ENCODE measurements around the gene CNOT4. TPM values are rescaled to one million over a fixed set of nuclear protein-coding genes. Genes with fewer than 3 reads are reported as not detected.

CNOT4 gene
- total and polyA plus RNA-seq, 2 of the 4 experiments (the other 2 are of a cell fraction) = 7.0 to 8.1 TPM

- intact Hi-C loops (cut with micrococcal nuclease) = no loop called here
- H3K9me3 ChIP-seq (ENCODE audit: control insufficient read depth, insufficient read depth, low read length) = no peaks in the 10 kb centered on the region
Observed at GRCh38 chr7:135459076-135459475, 50.8 kb downstream of the CNOT4 start.

More at GRCh38 chr7:135459076-135459475, 50.8 kb downstream of the CNOT4 start:
- Histone ChIP-seq H3K36me3 (ENCODE audit: control insufficient read depth, insufficient read depth, low read length) (no peaks in the 10 kb centered on the region), H2BK5ac (ENCODE audit: low read depth, low read length, poor library complexity, severe bottlenecking) (no peak overlapping the region), H3K27me3 (ENCODE audit: control insufficient read depth, insufficient read depth, low read length) (no peaks in the 10 kb centered on the region), H2AK5ac (ENCODE audit: low read depth, low read length) (no peak overlapping the region), H3K4ac (ENCODE audit: low read depth, low read length) (no peak overlapping the region), H3K23ac (ENCODE audit: low read depth, low read length) (no peak overlapping the region), H3K4me1 (ENCODE audit: control insufficient read depth, insufficient read depth, low read length) (no peaks in the 10 kb centered on the region), H2BK120ac (ENCODE audit: low read depth, low read length) (no peak overlapping the region), H3K18ac (ENCODE audit: low read depth, low read length) (no peak overlapping the region), H4K8ac (ENCODE audit: low read depth in 2 of 2, low read length in 2 of 2) (no peak overlapping the region), H2BK20ac (ENCODE audit: low read depth, low read length) (no peak overlapping the region), H3K9ac (ENCODE audit: low read depth, low read length) (no peak overlapping the region), H4K91ac (ENCODE audit: insufficient read depth, low read depth, low read length) (no peak overlapping the region), H3K14ac (replicated peaks; ENCODE audit: low read depth, low read length) (no peak overlapping the region), H2AK9ac (replicated peaks; ENCODE audit: low read depth, low read length, poor library complexity) (no peak overlapping the region), H3K4me2 (ENCODE audit: low read depth, low read length) (no peak overlapping the region), H3K79me1 (ENCODE audit: low read depth in 1 of 2, low read length in 2 of 2) (peaks cover 23 to 56% of the 10 kb centered on the region in 2 experiments), H4K20me1 (ENCODE audit: insufficient read depth, low read length) (peaks cover 46% of the 10 kb centered on the region), H2BK15ac (ENCODE audit: low read depth, low read length) (no peak overlapping the region), H2AFZ (replicated peaks; ENCODE audit: low read length, poor library complexity) (no peak overlapping the region), H3K56ac (ENCODE audit: extremely low read depth, insufficient read depth, low read length) (no peak overlapping the region), H3K4me3 (ENCODE audit: insufficient read depth, low read depth, low read length) (no peak overlapping the region), H3K9me1 (ENCODE audit: insufficient read depth, low read length) (peaks cover 6% of the 10 kb centered on the region; the same call in 1 of the 2 replicates), H3K27ac (ENCODE audit: insufficient read depth, low read length) (no peak overlapping the region), H4K5ac (ENCODE audit: low read depth, low read length) (no peak overlapping the region)
- TF ChIP-seq NFE2L2 (IDR thresholded peaks at IDR 0.05; ENCODE audit: low read depth, low read length) (no peak), MAFK (IDR thresholded peaks at IDR 0.05; ENCODE audit: low read depth, low read length) (no peak), BHLHE40 (IDR thresholded peaks at IDR 0.05; ENCODE audit: low read depth, low read length) (no peak), RCOR1 (IDR thresholded peaks at IDR 0.05; ENCODE audit: insufficient replicate concordance, low read length) (no peak), CEBPB (IDR thresholded peaks at IDR 0.05; ENCODE audit: low read depth, low read length) (no peak), FOS (IDR thresholded peaks at IDR 0.05; ENCODE audit: low read depth, low read length) (no peak), MAZ (IDR thresholded peaks at IDR 0.05; ENCODE audit: borderline replicate concordance, low read depth, low read length) (no peak), POLR2A (IDR thresholded peaks at IDR 0.05; ENCODE audit: low read depth, low read length) (no peak), ELK1 (IDR thresholded peaks at IDR 0.05; ENCODE audit: borderline replicate concordance, low read depth, low read length) (no peak), SMC3 (IDR thresholded peaks at IDR 0.05; ENCODE audit: low read depth, low read length) (no peak), RFX5 (IDR thresholded peaks at IDR 0.05; ENCODE audit: low read depth, low read length) (no peak)
- TF ChIP-seq, protein P1, sequence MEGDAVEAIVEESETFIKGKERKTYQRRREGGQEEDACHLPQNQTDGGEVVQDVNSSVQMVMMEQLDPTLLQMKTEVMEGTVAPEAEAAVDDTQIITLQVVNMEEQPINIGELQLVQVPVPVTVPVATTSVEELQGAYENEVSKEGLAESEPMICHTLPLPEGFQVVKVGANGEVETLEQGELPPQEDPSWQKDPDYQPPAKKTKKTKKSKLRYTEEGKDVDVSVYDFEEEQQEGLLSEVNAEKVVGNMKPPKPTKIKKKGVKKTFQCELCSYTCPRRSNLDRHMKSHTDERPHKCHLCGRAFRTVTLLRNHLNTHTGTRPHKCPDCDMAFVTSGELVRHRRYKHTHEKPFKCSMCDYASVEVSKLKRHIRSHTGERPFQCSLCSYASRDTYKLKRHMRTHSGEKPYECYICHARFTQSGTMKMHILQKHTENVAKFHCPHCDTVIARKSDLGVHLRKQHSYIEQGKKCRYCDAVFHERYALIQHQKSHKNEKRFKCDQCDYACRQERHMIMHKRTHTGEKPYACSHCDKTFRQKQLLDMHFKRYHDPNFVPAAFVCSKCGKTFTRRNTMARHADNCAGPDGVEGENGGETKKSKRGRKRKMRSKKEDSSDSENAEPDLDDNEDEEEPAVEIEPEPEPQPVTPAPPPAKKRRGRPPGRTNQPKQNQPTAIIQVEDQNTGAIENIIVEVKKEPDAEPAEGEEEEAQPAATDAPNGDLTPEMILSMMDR (conservative IDR thresholded peaks at IDR 0.05; ENCODE audit: low read depth, low read length) = no peak
- no TSS peak for BruUV-seq (replicated peaks)
- ChIA-PET CTCF (no interaction called here), POLR2A (ENCODE audit: unreplicated experiment) (no interaction called here)
- in situ Hi-C loops (cut with MboI; ENCODE audit: low sequenced_read_pairs) (no loop called here), dilution Hi-C loops (cut with HindIII; ENCODE audit: low sequenced_read_pairs, unreplicated experiment) (no loop called here)
- DNase-seq = no peak
- no peak for ATAC-seq (ENCODE audit: low read depth)
- WGBS, 2 experiments (ENCODE audit: extremely low coverage in 2 of 2, insufficient read length in 1 of 2) = 57% methylated on average over 3 of the region's 6 CpGs; no CpG with 5 or more reads in 1 of the 2 experiments

Measured in IMR-90 (cell line).